ENCODE data around the gene LUZP2.

Gene LUZP2

DNA sequence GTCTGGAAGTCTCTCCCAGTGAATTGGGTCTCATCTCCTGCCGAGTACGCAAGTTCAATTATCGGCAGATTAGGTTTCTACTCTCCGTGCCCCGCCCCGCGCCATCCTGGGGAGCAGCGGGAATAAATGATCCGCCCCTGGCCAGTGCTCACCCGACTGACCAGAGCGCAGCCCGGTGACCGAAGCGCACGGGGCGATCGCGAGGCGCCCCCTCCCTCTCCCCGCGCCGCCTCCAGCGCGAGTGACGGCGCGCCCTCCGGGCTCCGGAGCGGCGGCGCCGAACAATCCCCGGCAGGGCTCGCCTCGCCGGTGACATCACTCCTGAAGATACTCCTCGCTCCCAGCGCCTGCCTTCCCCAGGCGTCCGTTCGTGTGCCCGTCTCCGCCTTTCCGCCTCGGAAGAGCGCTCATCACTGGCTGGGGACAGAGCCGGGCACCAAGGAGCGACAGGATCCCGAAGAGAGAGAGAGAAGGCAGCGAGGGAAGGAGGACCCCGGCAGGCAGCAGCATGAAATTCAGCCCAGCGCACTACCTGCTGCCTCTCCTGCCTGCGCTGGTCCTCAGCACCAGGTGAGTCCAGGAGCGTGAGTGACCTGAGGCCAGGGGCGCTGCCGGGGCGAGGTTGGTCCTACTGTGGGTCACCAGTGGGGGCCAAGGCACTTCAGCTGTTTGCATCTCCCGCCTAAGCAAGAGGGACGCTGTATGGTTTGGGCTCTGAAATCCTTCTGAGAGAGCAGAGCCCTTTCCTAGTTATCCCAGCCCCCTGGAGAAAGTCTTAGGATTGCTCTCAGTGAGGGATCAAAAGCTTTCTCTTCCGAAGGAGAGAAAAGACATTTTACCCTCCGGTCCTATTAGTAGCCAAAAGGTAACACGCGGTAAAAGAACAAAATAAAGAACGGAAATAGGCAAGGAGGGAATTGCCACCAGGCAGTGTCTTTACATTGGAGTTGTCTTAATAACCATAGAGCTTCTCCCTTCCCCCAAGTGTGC lies at the start of gene LUZP2:
LUZP2 (plus strand) TSS at position 318 of the 990 bp plus-strand sequence.
- no peak for DNase-seq

DNA sequence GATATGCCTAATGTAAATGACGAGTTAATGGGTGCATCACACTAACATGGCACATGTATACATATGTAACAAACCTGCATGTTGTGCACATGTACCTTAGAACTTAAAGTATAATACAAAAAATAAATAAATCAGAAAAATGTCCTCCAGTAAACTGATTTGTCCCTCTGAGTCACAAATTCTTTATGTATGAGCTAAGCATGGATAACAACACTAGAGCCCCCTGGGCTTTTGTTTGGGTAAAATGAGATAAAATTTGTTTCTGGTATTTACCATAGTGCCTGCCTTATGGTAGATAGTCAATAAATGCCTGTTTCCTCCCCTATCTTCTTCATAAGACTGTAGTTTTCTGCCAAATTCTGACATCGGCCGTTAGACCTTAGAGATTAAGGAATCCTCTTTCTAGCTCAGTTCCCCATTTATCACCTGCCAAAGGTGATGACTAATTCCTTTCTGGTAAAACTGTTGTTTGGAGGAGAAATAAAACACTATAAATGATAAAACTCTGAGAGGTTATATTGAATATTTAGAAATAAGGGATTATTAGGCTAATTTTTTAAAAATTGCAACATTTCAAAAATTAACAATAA lies 43.6 kb upstream of the LUZP2 start:
- no peak for DNase-seq

DNA sequence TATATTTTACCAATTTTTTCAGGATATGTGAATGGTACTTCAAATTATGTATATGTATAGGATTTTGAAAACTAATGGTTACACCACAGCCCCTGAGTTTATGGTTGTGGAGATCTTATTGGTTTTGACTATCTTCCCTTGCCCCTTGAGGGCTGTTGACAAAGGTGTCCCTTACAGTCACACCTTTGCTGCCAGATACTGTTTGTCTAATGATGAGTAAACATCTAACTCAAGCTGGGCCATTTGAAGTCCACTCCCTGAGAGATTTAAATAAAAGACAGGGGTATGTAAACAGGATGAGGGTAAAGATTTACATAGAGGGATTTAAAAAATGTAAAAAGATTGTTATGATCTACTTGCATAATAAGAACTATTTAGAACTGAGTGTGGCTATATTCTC lies 38.9 kb upstream of the LUZP2 start:
- DNase-seq, result no peak

DNA sequence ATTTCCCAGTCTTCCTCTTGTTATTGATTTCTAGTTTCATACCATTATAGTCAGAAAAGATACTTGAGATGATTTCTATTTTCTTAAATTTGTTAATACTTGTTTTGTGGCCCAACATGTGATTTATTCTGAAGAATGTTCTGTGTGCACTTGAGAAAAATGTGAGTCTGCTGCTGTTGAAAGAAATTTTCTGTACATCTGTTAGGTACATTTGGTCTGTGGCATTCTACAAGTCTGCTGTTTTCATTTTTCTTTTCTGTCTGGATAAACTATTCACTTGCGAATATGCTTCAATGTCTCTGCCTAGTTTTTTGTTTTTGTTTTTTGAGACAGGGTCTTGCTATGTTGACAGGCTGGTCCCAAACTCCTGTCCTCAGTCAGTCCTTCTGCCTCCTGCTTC lies 26.4 kb upstream of the LUZP2 start:
- DNase-seq, result no peak

DNA sequence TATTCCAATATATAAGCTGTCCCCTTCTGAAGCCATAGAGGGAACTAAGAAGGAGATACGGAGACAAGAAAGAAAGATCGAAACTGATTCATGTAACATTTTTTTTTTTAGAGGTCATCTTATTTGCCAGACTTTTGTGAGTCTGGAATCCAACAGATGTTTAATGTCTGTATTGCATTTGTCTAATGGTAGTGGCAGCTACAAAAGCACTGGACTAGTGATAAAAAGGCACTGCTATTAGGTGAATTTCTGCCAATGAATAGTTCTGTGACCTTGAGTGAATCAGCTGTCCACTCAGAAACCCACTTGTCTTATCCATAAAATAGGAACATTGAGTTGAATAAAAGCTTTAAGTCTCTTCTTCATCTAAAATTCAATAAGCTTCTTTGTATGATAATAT lies 25.8 kb upstream of the LUZP2 start:
- DNase-seq, result no peak

DNA sequence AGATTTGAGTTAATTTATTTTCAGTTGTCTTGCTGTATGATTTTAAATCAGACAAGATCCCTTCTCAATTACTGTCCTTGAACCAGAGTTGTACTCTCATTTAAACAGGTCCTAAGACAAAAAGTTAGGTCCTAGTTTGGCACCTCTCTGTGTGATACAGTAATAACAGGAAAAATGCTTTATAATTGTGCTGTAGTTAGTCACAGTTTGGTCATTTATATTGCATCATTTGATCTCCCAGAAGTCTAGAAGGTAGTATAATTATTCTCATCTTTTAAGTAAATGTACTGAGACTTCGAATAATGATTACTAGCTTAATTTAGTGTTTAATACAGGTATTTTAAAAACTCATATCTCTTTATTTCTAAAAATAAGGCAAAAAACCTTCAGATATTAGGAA lies 18.1 kb upstream of the LUZP2 start:
- no peak for DNase-seq

DNA sequence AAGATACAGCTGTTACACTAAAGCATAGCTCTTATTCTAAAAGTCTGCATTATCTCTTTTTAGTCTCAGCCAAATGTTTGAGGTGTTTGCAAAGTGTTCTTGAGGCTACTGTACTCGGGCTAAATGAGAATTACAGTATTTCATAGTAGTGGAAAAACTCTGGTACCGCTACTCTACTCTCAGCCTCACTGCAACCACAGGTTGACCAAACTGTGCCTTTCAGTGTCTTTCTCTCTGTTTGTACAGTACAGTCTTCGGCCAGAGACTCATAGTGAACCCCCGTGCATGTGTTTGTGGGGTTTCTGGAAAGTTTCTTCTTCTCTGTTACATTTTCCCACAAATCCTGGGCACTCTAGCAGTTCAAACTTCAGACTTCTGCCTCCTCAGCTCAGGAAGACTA lies 7.4 kb upstream of the LUZP2 start:
- DNase-seq, result no peak

DNA sequence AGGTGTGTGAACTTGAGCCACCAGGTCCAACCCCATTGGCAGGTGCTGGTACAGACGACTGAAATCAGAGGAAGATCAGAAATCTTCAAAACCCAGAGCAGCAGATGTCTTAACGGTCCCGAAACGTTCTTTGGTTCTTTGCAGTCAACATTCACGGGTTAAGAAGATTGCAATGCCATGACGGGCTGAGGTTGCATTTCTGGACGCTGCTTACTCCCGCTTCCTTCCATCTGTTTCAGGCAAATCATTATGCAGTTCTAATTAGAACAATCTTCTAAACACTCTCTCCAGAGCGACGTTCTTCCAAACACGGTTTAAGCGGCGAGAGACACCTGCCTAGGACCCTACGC lies 492 bp upstream of the LUZP2 start:
- DNase-seq, result no peak

DNA sequence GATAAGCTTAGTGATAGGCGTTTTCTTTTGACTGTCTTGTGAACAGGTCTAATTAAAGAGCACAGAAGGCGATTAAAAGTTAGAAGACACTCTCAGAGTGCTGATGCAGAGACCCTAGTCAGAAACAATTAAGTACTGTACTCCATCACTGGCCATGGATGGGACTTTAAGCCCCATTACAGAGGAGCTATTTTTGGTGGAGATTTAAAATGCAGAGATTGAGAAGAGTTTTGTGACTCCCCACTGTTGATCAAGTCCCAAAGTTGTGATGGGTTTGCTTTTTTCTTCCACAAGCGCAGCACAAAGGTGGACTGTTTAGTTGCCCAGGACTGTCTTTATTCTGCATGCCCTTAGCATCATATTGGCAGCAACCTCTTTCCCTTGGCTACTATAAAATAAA lies 978 bp downstream of the LUZP2 start:
- no peak for DNase-seq

DNA sequence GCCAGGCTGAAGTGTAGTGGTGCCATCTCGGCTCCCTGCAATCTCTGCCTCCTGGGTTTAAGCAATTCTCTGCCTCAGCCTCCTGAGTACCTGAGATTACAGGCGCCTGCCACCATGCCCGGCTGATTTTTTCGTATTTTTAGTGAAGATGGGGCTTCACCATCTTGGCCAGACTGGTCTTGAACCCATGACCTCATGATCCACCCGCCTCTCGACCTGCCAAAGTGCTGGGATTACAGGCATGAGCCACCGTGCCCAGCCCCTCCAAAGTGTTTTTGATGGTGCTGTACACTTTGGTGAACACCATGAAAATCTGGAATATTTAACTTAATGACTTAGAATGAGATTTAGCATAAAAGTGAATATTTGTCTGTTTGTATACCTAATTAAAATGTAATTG lies 5.6 kb downstream of the LUZP2 start:
- DNase-seq, result no peak

DNA sequence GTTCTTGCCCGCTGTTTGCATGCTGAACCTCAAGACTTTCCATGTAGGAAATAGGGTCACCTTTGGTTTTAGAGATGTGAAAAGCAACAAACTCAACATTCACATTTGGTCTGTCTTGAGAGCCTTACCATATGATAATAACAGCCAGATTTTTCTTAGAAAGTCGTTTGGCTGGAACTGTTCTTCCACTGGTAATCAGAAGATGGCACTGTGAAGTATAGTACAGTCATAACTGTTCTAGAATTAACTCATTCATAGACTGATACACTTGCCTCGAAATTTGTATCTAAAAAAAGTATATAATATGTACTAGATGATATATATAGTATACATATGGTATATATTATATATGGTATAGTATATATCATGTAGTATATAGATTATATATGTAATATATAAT lies 12.3 kb downstream of the LUZP2 start:
- no peak for DNase-seq

DNA sequence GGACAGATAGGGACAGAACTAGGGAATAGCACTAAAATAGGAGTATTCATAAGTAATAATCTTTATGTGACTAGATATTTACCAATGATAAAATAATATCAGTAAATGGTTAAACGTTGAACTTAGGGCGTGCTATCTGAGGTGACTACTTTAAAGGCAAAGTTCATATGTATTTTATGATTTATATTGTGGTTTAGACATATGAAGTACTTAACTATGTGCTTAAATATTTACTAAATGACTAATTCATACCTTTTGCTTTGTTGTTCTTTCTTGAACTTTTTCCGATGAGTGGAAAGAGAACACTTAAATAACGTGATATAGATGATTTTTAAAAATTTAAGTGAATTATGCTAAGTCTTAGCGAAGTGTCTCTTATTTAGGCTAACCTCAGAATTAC lies 14.7 kb downstream of the LUZP2 start:
- DNase-seq, result no peak

DNA sequence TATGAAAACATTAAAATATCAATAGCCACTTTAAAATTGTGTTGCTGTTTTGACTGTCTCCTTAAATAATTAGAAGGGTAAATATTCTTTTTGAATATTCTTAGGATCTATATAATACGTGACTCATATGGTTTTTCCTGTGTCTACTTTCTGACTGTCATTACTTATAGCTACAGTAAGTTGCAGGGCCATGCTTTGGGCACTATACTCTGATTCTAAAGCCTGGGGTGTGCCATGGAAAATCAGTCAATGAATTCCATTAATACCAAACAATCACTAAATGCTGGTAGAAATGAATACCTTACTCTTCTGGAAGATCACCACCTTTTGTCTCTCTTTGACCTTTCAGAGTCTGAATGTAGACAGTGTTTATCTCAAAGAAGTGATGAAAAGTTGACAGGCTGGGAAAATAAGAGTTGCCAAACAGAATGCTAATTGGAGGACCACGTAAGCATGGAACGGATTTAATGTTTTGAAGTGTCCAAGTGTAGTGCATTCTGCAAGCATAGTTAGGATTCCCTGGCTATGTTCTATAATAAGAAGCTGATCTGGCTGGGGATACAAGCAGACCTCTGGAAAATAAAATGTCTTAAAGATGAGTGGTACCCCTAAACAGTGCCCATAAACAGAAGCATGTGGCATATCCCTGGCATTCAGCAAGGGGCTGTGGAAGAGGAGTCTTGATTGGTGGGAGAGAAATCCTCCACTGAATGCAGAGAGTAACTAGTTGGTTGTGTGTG lies 16.8 kb downstream of the LUZP2 start:
- no peak for DNase-seq

DNA sequence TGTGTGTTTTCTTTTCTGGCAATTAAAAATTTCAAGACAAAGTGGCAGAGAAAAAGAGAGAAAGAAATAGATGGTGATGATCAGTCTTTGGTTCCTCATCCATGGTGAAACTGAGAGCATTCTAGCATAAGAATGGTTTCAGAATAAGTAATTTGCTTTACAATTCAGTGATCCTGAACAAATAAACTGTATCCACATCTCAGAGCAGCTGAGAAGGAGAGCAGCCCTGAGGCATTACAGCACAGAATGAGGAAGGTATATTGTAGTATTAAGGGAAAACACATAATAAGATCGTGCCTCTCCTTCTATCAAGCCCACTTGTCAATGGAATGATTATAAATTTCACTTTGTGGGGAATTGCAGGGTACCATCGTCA lies 17.4 kb downstream of the LUZP2 start:
- no peak for DNase-seq

DNA sequence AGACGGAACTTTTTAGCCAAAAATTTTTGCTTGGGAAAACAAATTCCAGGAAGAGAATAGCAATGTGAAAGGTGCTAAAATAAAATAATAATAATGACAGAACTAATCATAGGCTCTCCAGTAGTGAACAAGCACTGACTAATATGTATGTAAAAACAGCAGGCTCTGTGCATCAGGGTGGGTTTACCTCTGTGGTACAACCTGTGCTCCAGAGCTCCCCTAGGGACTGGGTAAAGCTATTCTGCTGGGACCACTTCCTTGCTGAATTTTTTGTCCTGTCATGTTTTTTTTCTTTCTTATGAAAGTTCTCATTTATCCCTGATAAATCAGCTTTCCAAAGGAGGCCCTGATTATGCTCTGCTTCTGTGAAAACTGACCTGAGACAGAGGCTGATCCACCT lies 18.8 kb downstream of the LUZP2 start:
- no peak for DNase-seq

DNA sequence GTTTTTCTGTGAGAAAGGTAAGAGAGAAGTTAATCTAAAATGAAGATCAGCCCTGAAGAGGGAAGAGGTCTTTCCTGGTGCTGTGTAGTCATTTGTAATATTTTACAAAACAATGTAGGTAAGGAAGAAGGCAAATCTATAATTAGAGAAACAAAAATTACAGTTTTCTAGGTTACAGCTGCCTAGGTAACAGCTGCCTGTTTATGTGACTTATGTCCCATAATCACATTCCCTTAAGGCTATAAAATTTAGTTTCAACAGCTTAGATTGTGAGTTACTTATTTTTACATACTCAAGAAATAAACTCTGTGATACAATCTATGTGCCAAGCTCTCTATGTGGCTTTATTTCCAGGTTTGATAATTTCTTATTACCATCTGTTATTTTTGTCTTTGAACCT lies 19.8 kb downstream of the LUZP2 start:
- no peak for DNase-seq

DNA sequence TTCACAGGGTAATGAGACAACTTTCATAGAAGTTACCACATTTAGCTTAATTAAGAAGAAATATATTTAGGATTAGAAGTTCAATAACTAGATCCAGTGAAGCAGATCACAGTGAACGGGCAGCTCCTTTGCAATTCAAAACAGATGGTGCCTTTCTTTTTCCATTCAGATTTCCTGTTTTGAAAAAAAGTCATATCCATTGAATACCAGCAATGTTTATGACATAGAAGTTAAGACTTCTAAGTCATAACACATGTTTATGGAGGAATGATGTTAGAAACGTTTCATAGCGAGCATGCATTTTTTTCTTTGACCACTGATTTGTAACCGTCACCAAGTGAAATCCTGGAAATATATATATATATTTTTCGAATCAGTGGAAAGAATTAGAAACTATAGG lies 24.7 kb downstream of the LUZP2 start:
- no peak for DNase-seq

DNA sequence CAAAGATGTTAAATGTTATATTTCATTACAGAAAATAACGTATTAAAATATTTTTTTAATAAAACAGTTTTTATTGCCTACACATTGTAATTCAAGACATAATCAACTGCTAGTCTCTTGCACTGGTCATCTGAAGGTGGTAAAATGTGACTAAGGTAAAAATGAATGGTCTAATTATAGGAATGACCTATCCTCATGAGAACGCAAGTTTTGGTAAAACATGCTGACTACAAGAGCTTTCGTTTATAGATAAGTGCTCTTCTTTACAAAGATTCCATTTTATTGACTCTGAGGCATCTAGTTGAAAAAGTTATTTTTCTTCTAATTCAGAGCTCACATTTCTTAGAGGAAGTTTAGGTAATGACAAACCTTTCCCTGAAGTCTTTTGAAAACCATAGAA lies 27.3 kb downstream of the LUZP2 start:
- DNase-seq, result no peak

DNA sequence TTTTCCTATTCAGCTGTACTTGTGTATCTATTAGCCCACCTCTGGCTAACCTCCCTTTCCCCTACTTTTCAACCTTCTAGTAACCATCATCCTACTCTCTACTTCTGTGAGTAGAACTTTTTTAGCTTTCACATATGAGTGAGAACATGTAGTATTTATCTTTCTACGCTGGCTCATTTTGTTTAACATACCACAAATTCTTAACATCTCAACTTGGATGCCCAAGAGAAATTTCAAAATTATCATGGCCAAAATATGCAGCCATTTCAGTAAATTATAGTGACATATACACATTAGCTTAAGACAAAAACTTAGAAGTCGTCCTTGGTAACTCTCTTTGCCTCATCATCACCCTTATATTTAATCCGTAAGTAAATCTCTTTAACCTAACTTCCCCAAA lies 34.7 kb downstream of the LUZP2 start:
- DNase-seq, result no peak

DNA sequence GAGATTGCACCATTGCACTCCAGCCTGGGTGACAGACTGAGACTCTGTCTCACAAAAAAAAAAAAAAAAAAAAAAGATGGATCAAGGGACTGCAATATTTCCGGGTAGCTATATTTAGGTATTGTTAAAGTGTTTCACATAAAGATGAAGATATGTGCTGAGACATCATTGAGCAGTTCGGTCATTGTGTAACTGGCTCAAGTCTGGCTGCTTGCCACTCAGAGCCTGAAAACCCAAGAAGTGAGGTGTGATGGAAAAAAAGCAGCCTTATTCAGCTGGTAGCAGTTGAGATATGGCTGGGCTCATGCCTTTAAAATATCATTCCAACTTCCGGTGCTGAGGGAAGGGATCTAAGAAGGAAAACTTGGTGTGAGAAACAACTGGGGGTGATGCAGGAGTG lies 46.9 kb downstream of the LUZP2 start:
- DNase-seq, result no peak

DNA sequence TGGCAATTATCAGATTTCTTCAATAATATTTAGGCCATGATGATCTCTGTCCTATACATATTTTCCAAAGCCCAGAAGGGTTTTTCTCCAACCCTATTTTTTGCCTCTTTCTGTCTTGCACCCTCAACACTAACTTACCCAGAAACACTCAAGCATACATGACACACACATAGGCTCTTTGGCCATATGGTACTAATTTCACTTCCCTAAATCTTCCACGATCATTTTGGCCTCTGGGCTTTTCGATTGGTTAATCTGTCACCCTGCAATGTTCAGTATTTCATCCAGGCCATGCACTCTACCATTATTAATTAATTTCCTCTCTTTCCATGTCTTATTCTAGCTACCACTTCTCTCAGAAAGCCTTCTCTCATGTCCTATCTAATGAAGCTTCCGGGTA lies 59.8 kb downstream of the LUZP2 start:
- no peak for DNase-seq

DNA sequence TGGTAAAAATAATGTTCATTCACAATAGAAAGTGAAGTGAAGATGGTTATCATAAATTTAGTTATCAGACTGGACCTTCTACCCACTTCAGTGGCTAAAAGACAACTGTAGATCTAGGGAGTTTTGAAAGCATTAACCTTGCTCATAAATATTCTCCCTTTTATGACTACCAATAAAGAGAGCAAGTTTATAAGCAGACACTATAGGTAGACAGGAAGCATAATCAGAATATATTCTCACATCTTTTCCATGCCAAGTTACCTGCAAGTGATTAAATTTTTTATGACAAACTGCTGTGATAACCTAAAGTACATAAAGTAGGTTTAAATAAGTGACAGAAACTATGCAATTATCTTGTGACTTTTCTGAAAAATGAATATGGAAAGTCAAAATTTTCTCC lies 62.5 kb downstream of the LUZP2 start:
- no peak for DNase-seq

DNA sequence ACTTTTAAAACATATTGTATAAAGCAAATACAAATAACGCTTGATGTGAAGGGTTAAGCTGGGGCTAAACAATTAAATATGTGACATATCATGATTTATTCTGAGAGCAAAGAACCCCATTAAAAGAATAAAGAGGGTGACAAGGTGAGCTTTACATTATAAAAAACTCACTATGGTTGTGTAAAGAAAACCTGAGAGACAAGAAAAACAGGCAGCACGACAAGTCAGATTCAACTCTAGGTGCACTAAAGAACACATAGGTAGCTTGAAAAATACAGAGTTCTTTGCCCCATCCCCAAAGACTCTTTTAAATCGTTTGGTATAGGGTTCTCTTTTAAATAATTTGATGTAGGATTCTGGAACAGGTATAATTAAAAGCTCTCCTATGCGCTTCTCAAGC lies 63.5 kb downstream of the LUZP2 start:
- no peak for DNase-seq

DNA sequence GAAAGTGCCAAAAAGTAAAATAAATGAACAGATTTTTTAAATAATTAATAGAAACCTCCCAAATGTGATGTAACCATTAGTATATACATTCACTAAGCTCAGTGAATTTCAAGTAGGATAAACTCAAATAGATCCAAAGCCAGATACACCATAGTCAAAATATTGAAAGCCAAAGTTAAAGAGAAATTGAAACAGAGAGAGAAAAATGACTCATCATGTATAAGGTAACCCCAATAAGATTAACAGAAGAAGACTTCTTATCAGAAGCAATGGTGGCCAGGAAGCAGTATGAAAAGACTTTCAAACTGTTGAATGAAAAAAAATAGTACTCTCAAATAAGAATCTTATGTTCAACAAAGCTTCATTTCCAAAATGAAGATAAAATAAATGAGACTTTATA lies 70.5 kb downstream of the LUZP2 start:
- no peak for DNase-seq
